Activated CD4-positive, alpha-beta T cell treated with anti-CD3 and anti-CD28 coated beads, Interleukin-2, Interleukin-6, amounts not matched to agents 100 ng/mL and 50 ng/mL, durations not matched to agents 16 hours and 8 hours (primary cell): ENCODE measurements around the gene PPP1R12B.
"Not testable (repeated sequence)": the region's sequence is repeated elsewhere in the genome, so short reads cannot be mapped to it uniquely, and the experiment has no call there.

ENCODE experiments used
- DNase-seq: peaks from one replicate; pipeline ENCODE4 v3.0.0-alpha.2; 2020

The PPP1R12B gene

GRCh38 chr1:202620036-202620435 lies 271.5 kb downstream of the PPP1R12B start:
- not testable (repeated sequence) for DNase-seq

GRCh38 chr1:202621446-202621845 lies 272.9 kb downstream of the PPP1R12B start:
- DNase-seq: no peak

DNA sequence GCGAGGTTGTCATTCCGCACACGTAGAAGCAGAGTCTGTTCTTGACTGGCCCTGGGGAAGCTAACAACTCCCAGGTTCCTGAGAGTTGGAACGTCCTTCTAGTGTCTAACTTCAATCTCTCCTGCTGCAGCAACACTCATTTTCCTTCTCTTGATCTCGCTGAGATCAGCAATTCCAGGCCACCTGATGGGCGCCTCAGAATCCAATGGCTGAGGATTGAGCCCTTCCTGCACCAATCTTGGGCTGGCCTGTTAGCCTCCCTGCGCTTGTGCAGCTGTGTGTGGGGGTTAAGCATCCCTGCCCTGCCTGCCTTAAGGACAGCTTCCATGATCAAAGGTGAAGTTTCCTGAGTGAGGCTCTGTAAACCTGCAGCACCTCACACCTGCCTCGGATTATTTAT lies 273.9 kb downstream of the PPP1R12B start:
- no peak for DNase-seq

GRCh38 chr1:202623075-202623474 lies 274.6 kb downstream of the PPP1R12B start:
- no peak for DNase-seq

GRCh38 chr1:202623476-202623875 lies 275.0 kb downstream of the PPP1R12B start:
- not testable (repeated sequence) for DNase-seq

DNA sequence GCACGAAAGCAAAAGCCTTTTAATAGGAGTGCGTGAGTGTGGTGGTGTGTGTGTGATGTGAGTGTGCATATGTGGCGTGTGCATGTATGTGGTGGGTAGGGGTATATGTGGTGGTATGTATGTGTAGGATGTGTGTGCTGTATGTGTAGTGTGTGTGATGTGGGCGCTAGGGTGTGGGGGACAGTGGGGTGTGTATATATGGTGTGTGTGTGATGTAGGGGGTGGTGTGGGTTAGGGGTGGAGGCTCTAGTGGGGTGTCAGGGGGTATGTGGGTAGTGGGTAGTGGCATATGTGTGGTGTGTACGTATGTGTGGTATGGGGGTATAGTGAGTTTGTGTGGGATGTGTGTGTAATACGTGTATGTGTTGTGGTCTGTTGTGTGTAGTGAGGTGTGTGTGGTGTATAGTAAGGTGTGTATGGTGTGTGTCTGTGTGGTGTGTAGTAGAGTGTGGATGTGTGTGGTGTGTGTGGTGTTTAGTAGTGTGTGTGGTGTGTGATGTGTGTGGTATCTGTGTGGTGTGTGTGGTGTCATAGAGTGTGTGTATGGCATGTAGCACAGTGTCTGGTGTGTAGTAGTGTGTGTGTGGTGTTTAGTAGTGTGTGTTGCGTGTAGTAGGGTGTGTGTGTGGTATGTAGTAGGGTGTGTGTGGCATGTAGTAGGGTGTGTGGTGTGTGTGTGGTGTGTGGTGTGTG lies 275.7 kb downstream of the PPP1R12B start:
- no peak for DNase-seq

DNA sequence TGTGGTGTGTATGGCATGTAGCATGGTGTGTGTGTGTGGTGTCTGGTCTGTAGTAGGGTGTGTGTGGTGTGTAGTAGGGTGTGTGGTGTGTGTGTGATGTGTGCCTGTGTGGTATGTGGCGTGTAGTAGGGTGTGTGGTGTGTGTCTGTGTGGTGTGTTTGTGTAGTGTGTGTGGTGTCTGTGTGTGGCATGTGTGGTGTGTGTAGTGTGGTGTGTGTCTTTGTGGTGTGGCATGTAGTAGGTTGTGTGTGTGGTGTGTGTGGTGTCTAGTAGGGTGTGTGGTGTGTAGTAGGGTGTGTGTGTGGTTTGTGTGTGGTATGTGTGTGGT lies 276.2 kb downstream of the PPP1R12B start:
- no peak for DNase-seq

GRCh38 chr1:202625416-202626360 lies 277.2 kb downstream of the PPP1R12B start:
- peak; percentile 62 for DNase-seq

GRCh38 chr1:202627036-202627435 lies 278.5 kb downstream of the PPP1R12B start:
- not testable (repeated sequence) for DNase-seq

DNA sequence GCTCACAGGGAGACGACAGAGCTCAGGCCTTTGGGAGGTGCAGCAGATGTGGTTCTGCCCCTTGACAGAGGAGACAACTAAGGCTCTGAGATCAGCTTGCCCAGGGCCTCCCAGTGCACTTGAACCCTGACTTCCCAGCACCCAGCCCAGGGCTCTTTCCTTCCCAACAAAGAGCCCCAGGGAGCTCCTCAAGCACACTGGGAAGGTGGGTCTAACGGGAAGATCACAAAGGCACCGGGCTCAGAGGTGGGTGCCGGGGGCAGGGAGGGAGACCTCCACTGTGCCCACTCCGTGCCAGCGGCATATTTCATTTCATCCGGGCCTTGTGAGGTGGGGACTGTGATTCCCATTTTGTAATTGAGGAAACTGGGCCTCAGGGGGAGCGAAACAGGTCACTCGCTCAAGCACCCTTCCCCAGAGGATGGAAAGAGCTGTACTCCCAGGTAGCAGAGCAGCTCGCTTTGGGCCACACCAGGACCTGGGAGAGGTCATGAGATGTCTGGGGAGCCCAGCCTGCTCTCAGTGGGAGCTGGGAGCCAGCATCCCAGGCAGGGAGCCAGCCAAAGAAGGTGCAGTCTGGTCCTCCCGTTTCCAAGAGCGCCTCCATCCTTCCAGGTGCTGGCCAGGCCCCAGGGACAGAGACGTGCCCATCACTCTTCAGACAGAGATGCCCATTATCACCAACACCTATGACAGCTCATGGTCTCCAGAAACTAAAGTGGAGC lies 279.5 kb downstream of the PPP1R12B start:
- no peak for DNase-seq

- DNase-seq: no peak
Observed at GRCh38 chr1:202628646-202629215, 280.2 kb downstream of the PPP1R12B start.

GRCh38 chr1:202629257-202629811 lies 280.8 kb downstream of the PPP1R12B start:
- DNase-seq: peak; percentile 65

- not testable (repeated sequence) for DNase-seq
Observed at GRCh38 chr1:202630096-202630495, 281.6 kb downstream of the PPP1R12B start.

DNA sequence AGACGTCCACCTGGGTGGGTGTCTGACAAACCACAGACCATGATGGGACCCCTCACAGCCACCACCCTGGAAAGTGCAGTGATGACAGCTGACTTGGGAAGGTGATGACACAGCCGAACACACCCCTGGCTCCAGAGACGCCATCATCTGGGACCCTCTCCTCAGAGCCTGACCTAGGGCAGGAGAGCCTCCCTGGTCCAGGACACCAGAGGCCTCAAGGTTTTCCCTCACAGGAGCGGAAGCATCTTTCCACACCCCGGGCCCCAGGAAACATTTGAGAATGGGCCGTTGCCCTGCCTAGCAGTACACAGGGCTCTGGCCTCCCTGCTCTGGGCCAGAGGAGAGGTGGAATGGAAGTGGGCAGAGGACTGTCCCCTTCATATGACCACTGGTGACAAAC lies 282.0 kb downstream of the PPP1R12B start:
- no peak for DNase-seq

- no peak for DNase-seq
Observed at GRCh38 chr1:202631076-202631923, 282.8 kb downstream of the PPP1R12B start.

DNA sequence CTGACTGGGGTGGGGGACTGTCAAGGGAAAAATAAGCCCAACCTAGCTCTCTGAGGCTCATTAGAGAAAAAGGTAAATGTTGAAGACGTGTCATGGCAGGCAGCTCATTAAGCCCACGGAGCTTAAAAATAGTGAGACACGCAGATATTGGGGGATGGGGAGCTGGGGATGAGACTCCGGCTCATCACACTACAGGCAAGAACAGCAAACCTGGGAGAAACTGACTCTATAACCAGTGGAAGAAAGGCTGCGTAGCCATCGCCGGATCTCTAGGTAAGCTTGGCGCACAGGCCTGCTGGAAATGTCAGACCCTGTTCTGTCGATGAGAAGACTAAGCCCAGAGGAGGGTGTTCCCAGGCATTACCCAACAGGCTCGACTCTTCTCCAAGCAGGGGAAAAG lies 283.7 kb downstream of the PPP1R12B start:
- no peak for DNase-seq

- DNase-seq: not testable (repeated sequence)
Observed at GRCh38 chr1:202636171-202636570, 287.7 kb downstream of the PPP1R12B start.

DNA sequence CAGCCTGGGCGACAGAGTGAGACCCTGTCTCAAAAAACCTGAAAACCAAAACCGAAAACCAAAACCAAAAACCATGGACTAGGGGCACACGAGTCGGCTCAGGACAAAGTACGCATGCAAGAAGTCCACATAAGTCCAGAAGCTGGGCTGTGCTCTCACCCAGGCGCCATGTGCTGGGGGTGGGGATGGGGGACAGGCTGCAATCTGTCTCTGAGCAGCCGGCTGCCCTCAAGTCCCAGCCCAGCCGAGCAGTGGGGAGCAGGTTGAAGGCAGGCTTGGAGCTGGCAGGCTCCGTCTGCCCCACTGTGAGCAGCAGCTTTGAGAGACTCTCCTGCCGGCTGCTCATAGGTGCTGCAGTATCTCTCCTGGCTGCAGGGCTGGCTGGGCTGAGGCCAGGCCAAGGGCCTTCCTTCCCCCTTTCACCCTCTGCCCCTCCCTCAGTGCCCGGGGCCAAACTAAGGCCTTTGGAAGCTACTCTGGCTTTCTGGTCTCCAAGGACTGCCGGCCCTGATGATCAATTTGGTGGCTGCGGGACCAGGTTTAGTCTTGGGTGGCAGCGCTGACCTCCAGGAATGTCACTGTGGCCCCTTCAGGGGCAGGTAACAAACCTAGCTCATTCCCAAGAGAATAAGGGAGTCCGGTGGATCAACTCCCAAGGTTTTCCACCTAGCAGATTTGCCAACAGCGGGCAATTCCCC lies 289.0 kb downstream of the PPP1R12B start:
- DNase-seq: not testable (repeated sequence)

DNA sequence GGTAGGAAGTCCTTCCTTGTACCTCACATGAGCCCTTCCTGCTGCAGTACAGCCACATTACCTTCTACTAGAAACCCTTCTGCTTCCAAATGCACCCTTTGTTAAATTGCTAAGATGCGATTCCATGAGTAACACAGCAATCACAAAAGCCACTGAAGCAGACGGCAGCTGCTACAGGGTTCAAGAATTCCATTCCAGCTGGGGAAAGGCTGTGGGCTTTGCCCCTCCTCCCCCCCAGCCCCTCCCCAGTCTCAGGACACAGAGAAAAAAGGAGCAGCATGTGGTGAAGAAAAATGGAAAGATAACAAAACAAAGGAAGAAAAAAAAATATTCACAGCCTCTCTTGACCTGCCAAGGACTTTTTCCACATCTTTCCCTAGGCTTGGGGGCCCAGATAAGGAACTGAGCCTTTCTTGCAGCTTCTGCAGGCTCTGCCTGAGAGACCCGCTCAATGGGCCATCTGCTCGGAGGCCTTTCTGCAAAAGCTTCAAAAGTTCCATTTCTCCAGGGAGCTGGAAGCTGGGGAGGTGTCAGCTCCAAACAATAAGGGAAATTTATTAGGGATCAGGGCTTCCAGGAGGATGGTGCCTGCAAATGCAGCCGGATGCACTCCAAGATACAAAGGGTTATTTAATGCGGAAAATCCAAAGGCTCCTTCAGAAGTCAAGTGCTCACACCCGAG lies 289.7 kb downstream of the PPP1R12B start:
- no peak for DNase-seq

DNA sequence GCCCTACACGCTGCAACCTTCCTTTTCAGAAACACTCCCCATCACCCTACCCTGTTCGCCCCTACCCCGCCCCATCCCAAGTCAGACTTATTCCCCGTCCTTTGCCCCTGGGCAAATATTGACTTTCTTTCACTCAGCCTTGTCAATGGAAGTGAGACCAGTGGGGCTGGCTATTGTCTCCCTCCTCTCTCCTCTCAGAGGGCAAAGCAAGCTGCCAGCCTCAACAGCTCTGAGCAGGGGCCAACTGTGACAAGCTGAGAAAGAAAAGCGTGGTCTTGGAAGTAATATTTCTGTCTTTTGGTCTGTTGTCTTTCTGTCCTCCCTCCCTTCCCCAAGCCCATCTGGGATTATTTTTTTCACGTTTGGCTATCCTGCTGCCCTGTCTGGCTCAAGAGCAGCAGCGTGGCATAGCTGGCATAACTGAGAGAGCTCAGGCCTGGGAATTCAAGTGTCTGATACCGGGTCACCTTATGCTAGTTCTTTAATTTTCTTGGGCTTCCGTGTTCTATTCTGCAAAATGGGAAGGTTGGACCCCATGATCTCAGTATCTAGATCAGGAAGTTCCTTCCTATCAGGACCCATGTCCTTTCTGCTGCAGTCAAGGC lies 290.3 kb downstream of the PPP1R12B start:
- not testable (repeated sequence) for DNase-seq
